Mucosa of descending colon (tissue), 3 donors: ENCODE data around the gene SEC11C. TPM values are rescaled to one million over a fixed set of nuclear protein-coding genes. Genes with fewer than 3 reads are reported as not detected.
A peak's percentile ranks its signal among the peaks of the same experiment; 100 is the strongest.

ENCODE experiments used
- ATAC-seq: fragments of 200-7000 bp; cut with Tn5 transposase; one replicate; pipeline ENCODE4 v1.9.1; 2020; ENCODE audit warnings: mild to moderate bottlenecking, moderate library complexity
- DNase-seq, 3 donors: peaks; one replicate each; pipeline ENCODE4 v3.0.0-alpha.2; 2020
- H3K36me3 ChIP-seq: fragments of 200-600 bp; one replicate; pipeline ENCODE4 v1.8.0; 2021; ENCODE audit warnings: low read depth, mild to moderate bottlenecking
- H3K4me1 ChIP-seq: fragments of 200-600 bp; one replicate; pipeline ENCODE4 v1.8.0; 2021; ENCODE audit warnings: low read depth, mild to moderate bottlenecking
- H3K4me3 ChIP-seq: fragments of 200-600 bp; one replicate; pipeline ENCODE4 v1.8.0; 2021; ENCODE audit warnings: mild to moderate bottlenecking
- H3K9me3 ChIP-seq: fragments of 200-600 bp; one replicate; pipeline ENCODE4 v1.8.0; 2021; ENCODE audit warnings: mild to moderate bottlenecking
- intact Hi-C, 2 donors: fragments of 100-400 bp; cut with DNase I in 1 of 2; cut with micrococcal nuclease in 1 of 2; formaldehyde crosslinking; loops; one replicate each; pipeline versions ENCODE4 v1.11.0 to v1.11.1; 2022; cut with DNase I, micrococcal nuclease
- long read RNA-seq, 2 donors: library from polyadenylated mRNA; unstranded; transcript quantifications; one replicate each; pipeline ENCODE4 v2.0.0, GENCODE V29; 2019 to 2021
- total RNA-seq, 3 donors: library from RNA; stranded (reverse); fragmentation: NEBNext Ultra II Directional in 2 of 3; extraction: Animal tissue kit (Norgen Biotek cat#: 25700) in 2 of 3; gene quantifications; one replicate each; pipeline versions ENCODE4 v1.2.1 to v1.2.4, GENCODE V29; 2021 to 2023
- TF ChIP-seq, protein P1 (sequence below): fragments of 200-600 bp; IDR thresholded peaks from one replicate; pipeline ENCODE4 v1.8.0; 2022; ENCODE audit warnings: antibody characterized with exemption, mild to moderate bottlenecking
- donor health status: DM: no; HTN: no; CAD: no; lungs with moderate emphysema.
- donor health status: DM: no; HTN: no; CAD: no.
- donor health status: DM: no; HTN: yes; CAD: no.

Gene SEC11C
- 10 to 100 TPM; 41.5 to 68.9 (median 52.7) TPM for total RNA-seq
- long read RNA-seq, donor 1, transcript SEC11C-204 (6 exons, 1,202 nt), result major isoform, 32 of 40 reads
- long read RNA-seq, donor 1, transcript SEC11C-205 (5 exons, 718 nt), result minor isoform, 5 of 40 reads
- long read RNA-seq, donor 1, partial matches to known transcripts, result 0 of 40 reads
- long read RNA-seq, donor 1, other reads (novel, unspliced or antisense), result 1 of 40 reads
- long read RNA-seq, donor 2, transcript SEC11C-204 (6 exons, 1,202 nt), result major isoform, 56 of 66 reads
- long read RNA-seq, donor 2, partial matches to known transcripts, result 0 of 66 reads
- long read RNA-seq, donor 2, other reads (novel, unspliced or antisense), result 6 of 66 reads

DNA sequence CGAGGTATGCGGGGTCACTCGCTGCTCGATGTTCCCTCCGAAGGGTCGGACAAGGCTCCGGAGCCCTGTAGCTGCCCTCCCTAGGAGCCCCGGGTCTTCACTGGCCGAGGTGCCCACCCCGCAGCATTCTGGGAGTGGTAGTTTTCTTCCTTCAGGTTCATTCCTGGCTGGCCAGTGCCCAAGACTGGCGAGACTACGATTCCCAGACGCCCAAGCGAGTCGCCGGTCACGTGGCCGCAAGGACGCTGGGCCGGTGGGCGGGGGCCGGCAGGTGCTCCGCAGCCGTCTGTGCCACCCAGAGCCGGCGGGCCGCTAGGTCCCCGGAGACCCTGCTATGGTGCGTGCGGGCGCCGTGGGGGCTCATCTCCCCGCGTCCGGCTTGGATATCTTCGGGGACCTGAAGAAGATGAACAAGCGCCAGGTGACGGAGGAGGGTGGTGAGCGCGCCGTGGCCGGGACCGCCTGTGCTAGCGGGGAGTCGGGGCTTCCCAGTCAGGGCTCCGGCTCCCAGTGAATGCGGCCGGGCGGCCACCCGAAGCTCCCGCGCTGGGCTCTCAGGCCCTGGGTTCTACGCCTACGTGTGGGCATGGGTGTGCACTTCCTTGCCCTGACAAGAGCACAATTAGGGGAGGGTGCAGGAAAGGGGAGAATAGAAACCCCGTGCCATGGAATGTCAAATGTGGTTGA lies at the start of gene SEC11C:
SEC11C (plus strand) TSS at position 270 of the 687 bp plus-strand sequence; CDS start at position 335, 65 bp downstream.
- Histone ChIP-seq H3K36me3 (no peaks in the 10 kb centered on the region), H3K4me3 (peak within 1 kb of the TSS; percentile 38), H3K9me3 (no peaks in the 10 kb centered on the region), H3K4me1 (peaks cover 10% of the 10 kb centered on the region)
- TF ChIP-seq, protein P1, sequence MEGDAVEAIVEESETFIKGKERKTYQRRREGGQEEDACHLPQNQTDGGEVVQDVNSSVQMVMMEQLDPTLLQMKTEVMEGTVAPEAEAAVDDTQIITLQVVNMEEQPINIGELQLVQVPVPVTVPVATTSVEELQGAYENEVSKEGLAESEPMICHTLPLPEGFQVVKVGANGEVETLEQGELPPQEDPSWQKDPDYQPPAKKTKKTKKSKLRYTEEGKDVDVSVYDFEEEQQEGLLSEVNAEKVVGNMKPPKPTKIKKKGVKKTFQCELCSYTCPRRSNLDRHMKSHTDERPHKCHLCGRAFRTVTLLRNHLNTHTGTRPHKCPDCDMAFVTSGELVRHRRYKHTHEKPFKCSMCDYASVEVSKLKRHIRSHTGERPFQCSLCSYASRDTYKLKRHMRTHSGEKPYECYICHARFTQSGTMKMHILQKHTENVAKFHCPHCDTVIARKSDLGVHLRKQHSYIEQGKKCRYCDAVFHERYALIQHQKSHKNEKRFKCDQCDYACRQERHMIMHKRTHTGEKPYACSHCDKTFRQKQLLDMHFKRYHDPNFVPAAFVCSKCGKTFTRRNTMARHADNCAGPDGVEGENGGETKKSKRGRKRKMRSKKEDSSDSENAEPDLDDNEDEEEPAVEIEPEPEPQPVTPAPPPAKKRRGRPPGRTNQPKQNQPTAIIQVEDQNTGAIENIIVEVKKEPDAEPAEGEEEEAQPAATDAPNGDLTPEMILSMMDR, result no peak
- intact Hi-C loops, result no loop called here
- DNase-seq (peak; percentile 96 to 98 (median 97)), ATAC-seq (peak; percentile 97)

- H3K36me3 ChIP-seq, result no peaks in the 10 kb centered on the region
Measured at GRCh38 chr18:59090966-59091603, 48.6 kb upstream of the SEC11C start.

GRCh38 chr18:59093668-59094067 lies 46.0 kb upstream of the SEC11C start:
- ATAC-seq (peak; percentile 38), DNase-seq (no peak)
- TF ChIP-seq, protein P1, result no peak
- Histone ChIP-seq H3K4me3 (no peak overlapping the region), H3K36me3 (no peaks in the 10 kb centered on the region), H3K9me3 (no peaks in the 10 kb centered on the region), H3K4me1 (no peaks in the 10 kb centered on the region)
- intact Hi-C loops, result no loop called here

More at GRCh38 chr18:59090966-59091603, 48.6 kb upstream of the SEC11C start:
- no peak for DNase-seq
- TF ChIP-seq, protein P1, result no peak
- intact Hi-C loops, result no loop called here
- no peaks in the 10 kb centered on the region for H3K4me1 ChIP-seq
- no peak overlapping the region for H3K4me3 ChIP-seq
- ATAC-seq, result no peak
- H3K9me3 ChIP-seq, result no peaks in the 10 kb centered on the region

DNA sequence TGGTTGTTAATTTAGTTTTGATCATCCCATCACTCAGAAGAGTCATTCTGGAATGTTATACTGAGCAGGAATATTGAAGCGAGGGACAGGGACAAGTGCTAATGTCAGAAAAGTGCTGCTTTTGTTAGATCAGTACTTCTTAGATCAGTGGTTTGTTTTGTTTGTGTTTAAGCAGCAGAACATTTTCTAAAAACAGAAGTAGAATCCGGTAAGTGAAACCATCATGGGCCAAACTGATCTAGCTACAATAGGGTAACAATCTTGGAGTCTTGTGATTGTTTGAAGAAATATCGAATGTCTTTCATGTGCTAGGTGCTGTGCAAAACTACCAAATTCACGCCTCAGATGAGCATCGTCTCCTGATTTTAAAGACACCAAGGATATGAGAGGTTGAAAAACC lies 45.1 kb upstream of the SEC11C start:
- intact Hi-C loops, result no loop called here
- H3K4me3 ChIP-seq, result no peak overlapping the region
- ATAC-seq, result no peak

GRCh38 chr18:59096098-59096789 lies 43.4 kb upstream of the SEC11C start:
- H3K9me3 ChIP-seq, result no peaks in the 10 kb centered on the region
- intact Hi-C loops, result no loop called here
- H3K36me3 ChIP-seq, result no peaks in the 10 kb centered on the region
- ATAC-seq (peak; percentile 36), DNase-seq (no peak)
- no peaks in the 10 kb centered on the region for H3K4me1 ChIP-seq
- TF ChIP-seq, protein P1, result no peak
- no peak overlapping the region for H3K4me3 ChIP-seq

More for the DNA sequence above, 45.1 kb upstream of the SEC11C start:
- Histone ChIP-seq H3K36me3 (no peaks in the 10 kb centered on the region), H3K4me1 (no peaks in the 10 kb centered on the region), H3K9me3 (no peaks in the 10 kb centered on the region)
- TF ChIP-seq, protein P1, result no peak
- DNase-seq, result no peak
